ENCODE measurements around the gene BRD7.

Gene BRD7

DNA sequence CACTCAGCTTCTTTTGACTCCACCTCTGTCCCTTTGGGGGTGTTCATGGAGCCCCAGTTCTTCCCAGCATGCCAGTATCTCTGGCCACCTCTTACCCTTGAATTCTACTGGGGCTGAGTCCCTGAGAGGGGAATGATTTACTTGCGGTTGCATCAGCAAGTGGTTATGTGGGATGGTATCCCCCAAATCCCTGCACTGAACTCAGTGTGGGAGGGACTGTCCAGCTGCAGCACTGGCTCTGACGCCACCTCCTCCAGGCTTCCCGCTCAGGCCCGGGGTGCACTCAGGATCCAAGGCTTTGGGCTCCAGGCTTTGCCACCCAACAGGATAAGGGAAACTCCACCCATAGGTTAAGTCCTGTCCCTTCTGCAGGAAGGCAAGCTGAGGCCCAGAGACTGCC is 21.1 kb upstream of the BRD7 start:
- H3K4me1 ChIP-seq (ENCODE audit: control insufficient read depth in 1 of 2, insufficient read depth in 2 of 2, low read length in 2 of 2), result no peaks in the 10 kb centered on the region
- no peaks in the 10 kb centered on the region for H3K27me3 ChIP-seq (ENCODE audit: control insufficient read depth in 1 of 2, insufficient read depth in 2 of 2, low read length in 2 of 2)
- H3K4me3 ChIP-seq (ENCODE audit: low read depth in 1 of 2, low read length in 2 of 2), result no peak overlapping the region
- H3K27ac ChIP-seq (ENCODE audit: low read depth, low read length), result no peak overlapping the region
- no peaks in the 10 kb centered on the region for H3K36me3 ChIP-seq (ENCODE audit: control insufficient read depth in 1 of 2, insufficient read depth in 2 of 2, low read length in 2 of 2)
- no peaks in the 10 kb centered on the region for H3K9me3 ChIP-seq (ENCODE audit: control insufficient read depth in 1 of 2, low read length in 2 of 2)
- H3K9ac ChIP-seq (ENCODE audit: low read depth in 1 of 2, low read length in 2 of 2), result no peak overlapping the region

DNA sequence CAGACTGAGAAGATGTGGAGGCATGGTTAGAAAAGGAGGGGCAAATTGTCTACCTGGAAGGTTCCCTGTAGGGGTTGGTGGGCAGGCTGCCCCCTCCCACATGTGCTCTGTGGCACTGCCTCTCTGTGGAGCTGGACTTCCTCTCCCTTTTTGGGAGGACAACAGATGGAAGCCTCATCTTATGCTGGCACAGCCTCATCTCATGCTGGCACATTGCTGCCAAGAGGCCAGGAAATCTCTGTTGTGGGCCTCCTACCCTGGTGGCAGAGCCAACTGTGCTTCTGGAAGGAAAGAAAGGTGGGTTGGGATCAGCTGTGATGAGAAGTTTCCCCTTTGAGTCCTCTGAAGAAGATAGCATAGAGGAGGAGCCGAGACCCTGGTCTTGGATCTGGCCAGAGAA is 19.7 kb upstream of the BRD7 start:
- Histone ChIP-seq H3K27me3 (ENCODE audit: control insufficient read depth in 1 of 2, insufficient read depth in 2 of 2, low read length in 2 of 2) (no peaks in the 10 kb centered on the region), H3K9me3 (ENCODE audit: control insufficient read depth in 1 of 2, low read length in 2 of 2) (no peaks in the 10 kb centered on the region), H3K36me3 (ENCODE audit: control insufficient read depth in 1 of 2, insufficient read depth in 2 of 2, low read length in 2 of 2) (no peaks in the 10 kb centered on the region), H3K4me3 (ENCODE audit: low read depth in 1 of 2, low read length in 2 of 2) (no peak overlapping the region), H3K9ac (ENCODE audit: low read depth in 1 of 2, low read length in 2 of 2) (no peak overlapping the region), H3K27ac (ENCODE audit: low read depth, low read length) (no peak overlapping the region), H3K4me1 (ENCODE audit: control insufficient read depth in 1 of 2, insufficient read depth in 2 of 2, low read length in 2 of 2) (no peaks in the 10 kb centered on the region)

DNA sequence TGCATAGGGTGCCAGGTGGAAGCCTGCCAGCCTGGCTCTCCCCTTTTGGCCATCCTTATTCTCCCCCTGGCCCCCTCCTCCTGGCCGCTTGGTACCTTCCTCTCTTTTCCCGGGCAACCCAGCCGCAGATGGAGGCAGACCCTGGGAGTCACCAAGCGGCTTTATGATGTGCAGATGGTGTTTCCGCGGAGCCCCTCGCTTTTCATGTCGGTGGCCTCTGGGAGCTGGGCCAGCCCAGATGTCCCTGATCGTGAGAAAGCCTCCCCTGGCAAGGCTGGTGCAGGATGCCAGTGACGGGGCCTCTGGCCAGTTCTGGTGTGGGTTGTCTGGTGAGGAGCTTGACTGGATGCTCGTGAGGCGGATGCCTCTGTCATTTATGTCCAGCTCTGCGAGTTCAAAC is 18.0 kb upstream of the BRD7 start:
- H3K36me3 ChIP-seq (ENCODE audit: control insufficient read depth in 1 of 2, insufficient read depth in 2 of 2, low read length in 2 of 2), result no peaks in the 10 kb centered on the region
- no peak overlapping the region for H3K27ac ChIP-seq (ENCODE audit: low read depth, low read length)
- H3K9ac ChIP-seq (ENCODE audit: low read depth in 1 of 2, low read length in 2 of 2), result no peak overlapping the region
- H3K4me1 ChIP-seq (ENCODE audit: control insufficient read depth in 1 of 2, insufficient read depth in 2 of 2, low read length in 2 of 2), result no peaks in the 10 kb centered on the region
- no peak overlapping the region for H3K4me3 ChIP-seq (ENCODE audit: low read depth in 1 of 2, low read length in 2 of 2)
- no peaks in the 10 kb centered on the region for H3K27me3 ChIP-seq (ENCODE audit: control insufficient read depth in 1 of 2, insufficient read depth in 2 of 2, low read length in 2 of 2)
- no peaks in the 10 kb centered on the region for H3K9me3 ChIP-seq (ENCODE audit: control insufficient read depth in 1 of 2, low read length in 2 of 2)

DNA sequence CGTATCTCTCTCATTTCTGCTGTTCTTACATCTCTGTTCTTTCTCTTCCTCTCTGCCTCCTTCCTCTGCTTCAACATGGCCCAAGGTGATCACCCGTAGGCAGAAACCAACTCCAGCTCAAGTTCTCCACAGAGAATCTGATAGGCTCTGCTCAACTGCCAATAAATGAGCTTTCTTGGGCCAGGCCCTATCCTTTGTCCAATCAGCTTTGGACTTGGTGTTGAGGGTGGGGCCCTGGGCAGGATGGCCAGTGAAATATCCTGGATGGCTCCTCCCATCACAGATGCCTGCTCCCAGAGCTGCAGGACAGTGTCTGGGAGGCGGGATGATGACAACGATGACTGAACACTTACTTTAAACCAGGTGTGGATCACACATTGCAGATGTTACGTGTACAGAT is 17.4 kb upstream of the BRD7 start:
- no peak overlapping the region for H3K4me3 ChIP-seq (ENCODE audit: low read depth in 1 of 2, low read length in 2 of 2)
- no peaks in the 10 kb centered on the region for H3K27me3 ChIP-seq (ENCODE audit: control insufficient read depth in 1 of 2, insufficient read depth in 2 of 2, low read length in 2 of 2)
- H3K9me3 ChIP-seq (ENCODE audit: control insufficient read depth in 1 of 2, low read length in 2 of 2), result no peaks in the 10 kb centered on the region
- H3K36me3 ChIP-seq (ENCODE audit: control insufficient read depth in 1 of 2, insufficient read depth in 2 of 2, low read length in 2 of 2), result no peaks in the 10 kb centered on the region
- H3K27ac ChIP-seq (ENCODE audit: low read depth, low read length), result no peak overlapping the region
- no peak overlapping the region for H3K9ac ChIP-seq (ENCODE audit: low read depth in 1 of 2, low read length in 2 of 2)
- no peaks in the 10 kb centered on the region for H3K4me1 ChIP-seq (ENCODE audit: control insufficient read depth in 1 of 2, insufficient read depth in 2 of 2, low read length in 2 of 2)

DNA sequence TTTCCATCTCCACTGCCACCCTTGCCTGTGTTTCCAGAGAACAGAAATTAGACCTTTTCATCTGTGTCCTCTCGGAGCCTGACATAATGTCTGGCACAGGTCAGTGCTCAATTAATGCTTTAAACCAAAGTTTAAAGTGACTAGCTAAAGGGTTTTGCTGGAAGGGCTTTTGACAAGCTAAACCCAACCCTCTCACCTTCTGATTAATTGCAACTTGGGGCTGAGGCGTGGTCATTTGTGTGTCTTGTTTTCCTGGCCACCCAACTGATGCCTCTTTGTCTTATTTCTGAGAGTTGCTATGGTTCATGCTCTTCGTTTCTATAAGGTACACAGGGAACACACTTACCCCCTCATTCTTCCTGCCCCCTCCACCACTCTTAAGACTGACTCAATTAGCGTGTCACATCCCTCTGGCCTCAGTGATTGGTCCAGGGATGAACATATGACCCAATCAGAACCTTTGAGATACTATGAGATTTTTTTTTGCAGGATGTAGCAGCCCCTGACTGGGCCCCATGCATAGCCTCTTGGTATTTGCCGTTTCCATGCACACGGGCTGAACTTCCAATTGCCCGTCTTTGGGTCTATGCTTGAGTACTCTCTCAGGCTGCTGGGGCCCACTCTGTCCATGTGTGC is 15.8 kb upstream of the BRD7 start:
- no peak overlapping the region for H3K4me3 ChIP-seq (ENCODE audit: low read depth in 1 of 2, low read length in 2 of 2)
- H3K4me1 ChIP-seq (ENCODE audit: control insufficient read depth in 1 of 2, insufficient read depth in 2 of 2, low read length in 2 of 2), result no peaks in the 10 kb centered on the region
- no peak overlapping the region for H3K9ac ChIP-seq (ENCODE audit: low read depth in 1 of 2, low read length in 2 of 2)
- H3K27me3 ChIP-seq (ENCODE audit: control insufficient read depth in 1 of 2, insufficient read depth in 2 of 2, low read length in 2 of 2), result no peaks in the 10 kb centered on the region
- no peaks in the 10 kb centered on the region for H3K9me3 ChIP-seq (ENCODE audit: control insufficient read depth in 1 of 2, low read length in 2 of 2)
- no peaks in the 10 kb centered on the region for H3K36me3 ChIP-seq (ENCODE audit: control insufficient read depth in 1 of 2, insufficient read depth in 2 of 2, low read length in 2 of 2)
- H3K27ac ChIP-seq (ENCODE audit: low read depth, low read length), result no peak overlapping the region

DNA sequence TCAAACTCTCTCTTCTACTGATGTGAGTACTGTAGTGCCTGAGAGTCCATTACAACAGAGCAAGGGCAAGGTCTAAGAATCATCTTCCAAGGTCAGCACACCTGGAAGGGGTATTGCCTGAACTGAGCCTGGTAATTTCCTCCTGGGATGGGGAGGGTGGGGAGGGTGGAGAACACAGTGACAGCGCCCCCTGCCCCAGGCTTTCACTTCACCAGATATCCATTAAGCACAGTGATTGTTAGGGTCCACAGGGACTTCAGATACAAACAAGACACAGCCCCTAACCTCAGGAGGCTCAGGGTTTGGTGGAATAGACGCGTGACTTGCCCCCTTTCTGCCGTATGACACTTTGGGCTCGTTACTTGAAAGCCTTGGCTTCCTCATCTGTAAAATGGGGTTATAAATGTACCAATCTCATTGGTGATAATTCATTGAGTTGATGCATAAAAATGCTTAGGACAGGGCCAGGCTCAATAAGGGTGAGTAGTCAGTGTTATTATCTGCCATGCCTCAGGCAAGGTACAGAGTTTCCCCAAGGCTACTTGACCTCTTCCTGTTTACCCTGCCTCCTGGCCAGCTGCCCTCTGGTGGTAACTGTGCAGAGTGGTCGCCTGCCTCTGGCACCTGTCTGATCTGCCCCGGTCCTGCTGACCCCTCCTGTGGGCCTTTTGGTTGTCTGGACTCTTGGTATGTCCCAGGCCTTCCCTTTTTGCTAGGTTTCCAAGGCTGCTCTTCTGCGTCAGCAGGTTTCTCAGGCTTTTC is 13.1 kb upstream of the BRD7 start:
- Histone ChIP-seq H3K27ac (ENCODE audit: low read depth, low read length) (no peak overlapping the region), H3K9ac (ENCODE audit: low read depth in 1 of 2, low read length in 2 of 2) (no peak overlapping the region), H3K27me3 (ENCODE audit: control insufficient read depth in 1 of 2, insufficient read depth in 2 of 2, low read length in 2 of 2) (no peaks in the 10 kb centered on the region)

DNA sequence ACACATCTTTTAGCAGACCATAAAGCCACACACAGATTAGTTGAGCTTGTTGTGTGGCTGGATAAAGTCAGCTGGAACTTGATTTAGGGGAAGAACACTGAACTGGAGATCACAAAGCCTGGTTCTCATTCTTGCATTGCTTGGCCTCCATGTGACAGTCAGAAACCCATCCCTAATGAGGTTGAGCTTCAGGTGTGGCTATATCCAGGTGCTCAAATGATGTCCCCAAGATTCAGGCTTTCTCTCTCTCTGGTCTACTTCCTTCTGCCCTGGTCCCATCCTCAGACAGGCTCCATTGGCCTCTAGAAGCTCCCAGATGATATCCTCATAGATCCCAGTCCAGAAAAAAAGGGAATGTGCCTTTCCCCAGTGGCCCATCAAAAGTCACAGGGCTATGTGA is 9.6 kb upstream of the BRD7 start:
- H3K36me3 ChIP-seq (ENCODE audit: control insufficient read depth in 1 of 2, insufficient read depth in 2 of 2, low read length in 2 of 2), result no peaks in the 10 kb centered on the region
- H3K9me3 ChIP-seq (ENCODE audit: control insufficient read depth in 1 of 2, low read length in 2 of 2), result no peaks in the 10 kb centered on the region
- no peak overlapping the region for H3K9ac ChIP-seq (ENCODE audit: low read depth in 1 of 2, low read length in 2 of 2)
- H3K4me1 ChIP-seq (ENCODE audit: control insufficient read depth in 1 of 2, insufficient read depth in 2 of 2, low read length in 2 of 2), result no peaks in the 10 kb centered on the region
- no peaks in the 10 kb centered on the region for H3K27me3 ChIP-seq (ENCODE audit: control insufficient read depth in 1 of 2, insufficient read depth in 2 of 2, low read length in 2 of 2)
- H3K4me3 ChIP-seq (ENCODE audit: low read depth in 1 of 2, low read length in 2 of 2), result no peak overlapping the region
- H3K27ac ChIP-seq (ENCODE audit: low read depth, low read length), result no peak overlapping the region

More for the DNA sequence above, 13.1 kb upstream of the BRD7 start:
- H3K9me3 ChIP-seq (ENCODE audit: control insufficient read depth in 1 of 2, low read length in 2 of 2), result no peaks in the 10 kb centered on the region
- H3K36me3 ChIP-seq (ENCODE audit: control insufficient read depth in 1 of 2, insufficient read depth in 2 of 2, low read length in 2 of 2), result no peaks in the 10 kb centered on the region
- H3K4me1 ChIP-seq (ENCODE audit: control insufficient read depth in 1 of 2, insufficient read depth in 2 of 2, low read length in 2 of 2), result no peaks in the 10 kb centered on the region
- no peak overlapping the region for H3K4me3 ChIP-seq (ENCODE audit: low read depth in 1 of 2, low read length in 2 of 2)

DNA sequence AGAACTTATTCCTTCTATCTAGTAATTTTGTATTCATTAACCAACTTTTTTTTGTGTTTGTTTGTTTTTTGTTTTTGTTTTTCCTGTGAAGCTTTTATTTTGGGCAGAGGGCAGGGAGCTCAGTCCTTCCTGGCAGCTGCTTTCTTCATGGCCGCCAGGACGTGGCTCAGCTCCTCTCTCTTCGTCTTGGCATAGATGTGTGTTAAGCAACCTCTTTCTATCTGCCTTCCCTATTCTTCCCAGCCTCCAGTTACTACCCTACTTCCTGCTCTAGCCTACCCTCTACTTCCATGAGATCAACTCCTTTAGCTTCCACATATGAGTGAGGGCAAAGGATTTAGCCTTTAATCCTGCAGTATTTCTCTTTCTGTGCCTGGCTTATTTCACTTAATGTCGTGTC is 8.2 kb upstream of the BRD7 start:
- Histone ChIP-seq H3K9ac (ENCODE audit: low read depth in 1 of 2, low read length in 2 of 2) (no peak overlapping the region), H3K27ac (ENCODE audit: low read depth, low read length) (no peak overlapping the region), H3K4me3 (ENCODE audit: low read depth in 1 of 2, low read length in 2 of 2) (no peak overlapping the region), H3K4me1 (ENCODE audit: control insufficient read depth in 1 of 2, insufficient read depth in 2 of 2, low read length in 2 of 2) (no peaks in the 10 kb centered on the region), H3K27me3 (ENCODE audit: control insufficient read depth in 1 of 2, insufficient read depth in 2 of 2, low read length in 2 of 2) (no peaks in the 10 kb centered on the region), H3K9me3 (ENCODE audit: control insufficient read depth in 1 of 2, low read length in 2 of 2) (no peaks in the 10 kb centered on the region), H3K36me3 (ENCODE audit: control insufficient read depth in 1 of 2, insufficient read depth in 2 of 2, low read length in 2 of 2) (no peaks in the 10 kb centered on the region)

DNA sequence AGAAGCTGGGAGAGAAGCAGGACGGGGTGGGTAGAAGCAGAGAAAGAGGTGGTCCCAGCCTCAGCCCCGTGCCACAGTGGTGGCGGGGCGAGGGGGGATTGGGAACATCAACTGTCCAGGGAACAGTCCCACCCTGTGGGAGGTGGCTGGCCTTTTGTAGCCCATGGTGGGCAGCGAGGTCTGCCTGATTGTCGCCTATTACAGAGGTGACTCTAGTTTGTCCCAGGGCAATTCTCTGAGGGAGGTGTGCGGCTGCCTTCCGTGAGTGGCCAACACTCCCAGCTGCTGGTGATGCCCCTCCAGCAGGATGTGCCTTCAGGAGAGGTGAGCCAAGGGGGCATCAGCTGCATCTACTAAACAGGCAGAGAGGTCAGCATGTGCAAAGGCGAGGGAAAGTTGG is 5.0 kb upstream of the BRD7 start:
- Histone ChIP-seq H3K9me3 (ENCODE audit: control insufficient read depth in 1 of 2, low read length in 2 of 2) (no peaks in the 10 kb centered on the region), H3K4me1 (ENCODE audit: control insufficient read depth in 1 of 2, insufficient read depth in 2 of 2, low read length in 2 of 2) (peaks cover 4% of the 10 kb centered on the region in 2 donors), H3K27ac (ENCODE audit: low read depth, low read length) (no peak overlapping the region), H3K36me3 (ENCODE audit: control insufficient read depth in 1 of 2, insufficient read depth in 2 of 2, low read length in 2 of 2) (no peaks in the 10 kb centered on the region), H3K27me3 (ENCODE audit: control insufficient read depth in 1 of 2, insufficient read depth in 2 of 2, low read length in 2 of 2) (no peaks in the 10 kb centered on the region), H3K9ac (ENCODE audit: low read depth in 1 of 2, low read length in 2 of 2) (no peak overlapping the region), H3K4me3 (ENCODE audit: low read depth in 1 of 2, low read length in 2 of 2) (no peak overlapping the region)

DNA sequence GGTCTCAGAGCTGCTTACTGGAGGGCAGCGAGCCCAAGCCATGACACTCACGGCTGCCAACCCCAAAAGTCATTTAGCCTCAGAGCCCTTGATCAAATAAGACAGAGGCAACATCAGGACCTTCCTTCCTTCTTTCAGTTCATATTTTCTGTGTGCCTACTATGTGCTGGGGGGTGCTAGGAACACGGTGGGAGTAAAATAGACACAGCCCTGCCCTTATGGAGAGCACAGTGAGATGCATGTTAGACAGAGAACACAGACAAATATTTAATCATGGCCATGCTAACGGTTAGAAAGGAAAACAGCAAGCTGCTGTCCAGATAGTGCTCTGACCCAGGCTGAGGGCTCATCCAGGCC is 4.5 kb upstream of the BRD7 start:
- Histone ChIP-seq H3K4me3 (ENCODE audit: low read depth in 1 of 2, low read length in 2 of 2) (no peak overlapping the region), H3K27ac (ENCODE audit: low read depth, low read length) (no peak overlapping the region), H3K36me3 (ENCODE audit: control insufficient read depth in 1 of 2, insufficient read depth in 2 of 2, low read length in 2 of 2) (no peaks in the 10 kb centered on the region), H3K9ac (ENCODE audit: low read depth in 1 of 2, low read length in 2 of 2) (no peak overlapping the region), H3K9me3 (ENCODE audit: control insufficient read depth in 1 of 2, low read length in 2 of 2) (no peaks in the 10 kb centered on the region), H3K4me1 (ENCODE audit: control insufficient read depth in 1 of 2, insufficient read depth in 2 of 2, low read length in 2 of 2) (peaks cover 4% of the 10 kb centered on the region in 2 donors), H3K27me3 (ENCODE audit: control insufficient read depth in 1 of 2, insufficient read depth in 2 of 2, low read length in 2 of 2) (no peaks in the 10 kb centered on the region)
